HCT116 (cell line): ENCODE results near the gene MRGPRE. TPM values are rescaled to one million over a fixed set of nuclear protein-coding genes. Genes with fewer than 3 reads are reported as not detected.

Experiments used
- ATAC-seq: fragments of 200-7000 bp; cut with Tn5 transposase; 2 replicates; pipeline ENCODE4 v1.9.1; 2020; ENCODE audit warnings: mild to moderate bottlenecking, moderate library complexity
- BruUV-seq: library from RNA; stranded (reverse); fragments of 400-500 nt; replicated peaks from 2 replicates; lab custom pipeline; 2021; lab: Mats Ljungman, UMichigan
- CTCF ChIA-PET: fragments of 300-600 bp; sonication (Branson Sonifier 250); formaldehyde crosslinking; loops from one replicate; lab custom pipeline; 2021; ENCODE audit warnings: antibody characterized with exemption; lab: Charles Lee
- POLR2A ChIA-PET: fragments of 300-600, 350-600 bp; sonication (Branson Sonifier 250); formaldehyde crosslinking; loops from one replicate; lab custom pipeline; 2021; ENCODE audit warnings: antibody characterized with exemption; lab: Charles Lee
- RAD21 ChIA-PET, 2 experiments: fragments of 300-600 bp; sonication (Branson Sonifier 250); formaldehyde crosslinking; loops; one replicate each; lab custom pipeline; 2023; ENCODE audit warnings: low total read pairs in 2 of 2; ENCODE audit not compliant: uncharacterized antibody in 2 of 2, unreplicated experiment in 2 of 2, low non-redundant PET in 1 of 2; lab: Charles Lee
- DNase-seq: peaks from one replicate; pipeline ENCODE4 v3.0.0-alpha.2; 2010; ENCODE audit warnings: low read depth, low spot score
- H2AFZ ChIP-seq: fragments of 200-600 bp; shearing (Covaris generic), sonication (generic); 2 replicates; pipeline ENCODE4 v1.6.1; 2017; ENCODE audit warnings: low read depth, mixed run types, mixed read lengths, antibody characterized with exemption, low read length; ENCODE audit not compliant: poor library complexity, severe bottlenecking
- H3K27ac ChIP-seq: 2 replicates; pipeline ENCODE4 v1.5.1; 2012; ENCODE audit warnings: low read depth, low read length
- H3K27me3 ChIP-seq: fragments of 200-600 bp; sonication (generic); 2 replicates; pipeline ENCODE4 v1.6.1; 2016; ENCODE audit warnings: mixed run types, low read length, mixed read lengths; ENCODE audit not compliant: insufficient read depth
- H3K36me3 ChIP-seq, 2 experiments: fragments of 200-500 bp in 1 of 2; fragments of 200-600 bp in 1 of 2; sonication (Bioruptor generic) in 1 of 2; sonication (generic) in 1 of 2; 2 replicates each; pipeline versions ENCODE4 v1.5.1 to v1.6.1; 2014 to 2016; ENCODE audit warnings: low read length in 2 of 2, inconsistent platforms in 1 of 2, mixed read lengths in 1 of 2, mixed run types in 1 of 2; ENCODE audit not compliant: insufficient read depth in 2 of 2, control insufficient read depth in 1 of 2
- H3K4me1 ChIP-seq, 2 experiments: fragments of 200-600 bp in 1 of 2; sonication (generic) in 1 of 2; 2 replicates each; pipeline versions ENCODE4 v1.5.1 to v1.6.1; 2012 to 2017; ENCODE audit warnings: low read length in 2 of 2, inconsistent platforms in 1 of 2, mild to moderate bottlenecking in 1 of 2, mixed read lengths in 1 of 2, mixed run types in 1 of 2, moderate library complexity in 1 of 2; ENCODE audit not compliant: insufficient read depth in 2 of 2, control insufficient read depth in 1 of 2
- H3K4me2 ChIP-seq: fragments of 200-600 bp; sonication (generic); 2 replicates; pipeline ENCODE4 v1.6.1; 2017; ENCODE audit warnings: mixed run types, low read length, mixed read lengths
- H3K4me3 ChIP-seq, 2 experiments: fragments of 200-600 bp in 1 of 2; sonication (generic) in 1 of 2; replicated peaks in 1 of 2; 2 replicates each; pipeline ENCODE4 v1.5.1; 2011 to 2016; ENCODE audit warnings: low read length in 2 of 2, control low read depth in 1 of 2, low read depth in 1 of 2, mild to moderate bottlenecking in 1 of 2, mixed read lengths in 1 of 2, mixed run types in 1 of 2
- H3K79me2 ChIP-seq: fragments of 200-600 bp; sonication (generic); 2 replicates; pipeline ENCODE4 v1.6.1; 2017; ENCODE audit warnings: mild to moderate bottlenecking, mixed run types, low read length, moderate library complexity, mixed read lengths; ENCODE audit not compliant: insufficient read depth
- H3K9ac ChIP-seq: fragments of 200-600 bp; sonication (generic); 2 replicates; pipeline ENCODE4 v1.6.1; 2016; ENCODE audit warnings: low read length, mixed read lengths
- H3K9me2 ChIP-seq: fragments of 200-600 bp; sonication (generic), shearing (Covaris generic); 2 replicates; pipeline ENCODE4 v1.6.1; 2017; ENCODE audit warnings: mixed run types, mild to moderate bottlenecking, moderate library complexity; ENCODE audit not compliant: insufficient read depth
- H3K9me3 ChIP-seq, 2 experiments: fragments of 200-500 bp in 1 of 2; fragments of 200-600 bp in 1 of 2; sonication (Bioruptor generic) in 1 of 2; sonication (generic) in 1 of 2; 2 replicates each; pipeline ENCODE4 v1.6.1; 2014 to 2017; ENCODE audit warnings: low read length in 2 of 2, mixed read lengths in 2 of 2, inconsistent platforms in 1 of 2, low read depth in 1 of 2, mild to moderate bottlenecking in 1 of 2, mixed run types in 1 of 2, moderate library complexity in 1 of 2; ENCODE audit not compliant: control insufficient read depth in 1 of 2, insufficient read depth in 1 of 2
- H4K20me1 ChIP-seq: fragments of 200-600 bp; sonication (generic), shearing (Covaris generic); 2 replicates; pipeline ENCODE4 v1.6.1; 2017; ENCODE audit warnings: mixed run types, mild to moderate bottlenecking, moderate library complexity; ENCODE audit not compliant: insufficient read depth
- CEBPB ChIP-seq: IDR thresholded peaks from 2 replicates; pipeline ENCODE4 v1.6.1; 2012; ENCODE audit warnings: low read depth
- CTCF ChIP-seq, 3 experiments: fragments of 200-600 bp in 1 of 3; sonication (generic) in 1 of 3; IDR thresholded peaks in 2 of 3; conservative IDR thresholded peaks in 1 of 3; 2 replicates each; pipeline ENCODE4 v1.5.1; 2012 to 2017; ENCODE audit warnings: low read depth in 2 of 3, low read length in 2 of 3, antibody characterized with exemption in 1 of 3, borderline replicate concordance in 1 of 3, control low read depth in 1 of 3, mild to moderate bottlenecking in 1 of 3, mixed read lengths in 1 of 3, mixed run types in 1 of 3, moderate library complexity in 1 of 3; ENCODE audit not compliant: insufficient read depth in 1 of 3
- ELF1 ChIP-seq: IDR thresholded peaks from 2 replicates; pipeline ENCODE4 v1.6.1; 2012; ENCODE audit warnings: low read depth, borderline replicate concordance
- POLR2A ChIP-seq: IDR thresholded peaks from 2 replicates; pipeline ENCODE4 v1.7.0; 2011; ENCODE audit warnings: borderline replicate concordance; ENCODE audit not compliant: insufficient read depth, insufficient read length; ENCODE audit errors: extremely low read depth
- REST ChIP-seq: IDR thresholded peaks from 2 replicates; pipeline ENCODE4 v1.6.1; 2012; ENCODE audit warnings: low read depth
- TCF7L2 ChIP-seq: IDR thresholded peaks from 2 replicates; pipeline ENCODE4 v1.7.0; 2011; ENCODE audit warnings: borderline replicate concordance, inconsistent platforms; ENCODE audit not compliant: insufficient read depth, insufficient read length; ENCODE audit errors: extremely low read depth
- intact Hi-C: fragments of 100-400 bp; cut with micrococcal nuclease; formaldehyde crosslinking; loops from 2 replicates; pipeline ENCODE4 v1.10.0; 2022
- total RNA-seq: library from RNA; stranded (reverse); gene quantifications from one replicate; pipeline ENCODE4 v1.2.1, GENCODE V29; 2021; ENCODE audit not compliant: unreplicated experiment

The MRGPRE gene
- total RNA-seq, 1 experiment from 2014 or later = not detected

DNA sequence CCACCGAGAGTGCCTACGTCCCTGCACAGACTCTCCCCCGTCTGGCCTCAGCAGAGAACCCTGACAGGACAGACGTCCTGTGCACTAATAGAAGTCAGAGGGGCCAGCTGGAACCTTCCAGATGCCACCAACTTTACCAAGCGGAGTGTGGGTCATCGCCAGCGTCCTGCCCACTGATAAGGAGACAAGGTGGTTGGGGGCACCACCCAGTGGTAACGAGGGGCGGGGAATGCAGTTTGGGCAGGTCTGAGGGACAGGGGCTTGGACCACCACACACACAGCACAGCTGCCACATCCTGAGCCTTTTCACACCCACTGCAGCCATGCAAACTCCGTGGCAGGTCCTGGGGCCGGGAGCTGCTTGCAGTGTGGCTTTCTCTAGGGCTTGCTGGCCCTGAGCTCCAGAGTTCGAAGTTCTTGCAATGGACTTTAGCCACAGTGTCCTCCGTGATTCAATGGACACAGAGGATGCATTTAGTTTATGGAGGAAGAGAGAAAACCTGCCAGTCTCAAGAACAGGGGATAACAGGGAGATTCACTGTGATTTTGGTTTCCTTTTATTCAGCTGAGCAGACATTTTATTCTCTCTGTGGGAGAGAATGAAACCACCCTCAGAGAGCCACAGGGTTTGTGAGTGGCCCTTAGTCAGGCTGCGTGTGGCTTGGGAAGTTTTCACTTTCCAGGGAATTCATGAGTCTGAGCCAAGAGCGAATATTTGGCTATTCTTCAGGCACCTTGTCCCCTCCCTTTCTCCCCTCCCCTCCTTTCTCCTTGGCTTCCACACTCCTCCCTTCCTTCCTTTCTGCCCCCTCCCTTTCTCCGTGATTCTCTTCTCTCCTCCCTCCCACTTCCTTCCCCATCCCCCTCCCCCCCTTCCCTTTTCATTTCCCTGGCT lies 26.7 kb downstream of the MRGPRE start:
- DNase-seq (no peak), ATAC-seq (no peak)
- ChIA-PET CTCF (interaction anchor here (0.7 to 1.1 kb wide), 2 partner anchors 10 to 114 kb away, joined by 3 read pairs; no protein-coding TSS in a partner anchor), RAD21 (no interaction called here), POLR2A (no interaction called here)
- intact Hi-C loops = no loop called here
- Histone ChIP-seq H3K27ac (no peak overlapping the region), H3K4me1 (no peaks in the 10 kb centered on the region), H3K27me3 (peaks cover 20% of the 10 kb centered on the region; the same call in 1 of the 2 replicates), H2AFZ (no peak overlapping the region), H3K36me3 (no peaks in the 10 kb centered on the region), H3K9me3 (no peaks in the 10 kb centered on the region), H3K4me3 (no peak overlapping the region), H3K4me2 (no peak overlapping the region), H3K9me2 (no peaks in the 10 kb centered on the region), H4K20me1 (no peaks in the 10 kb centered on the region), H3K9ac (no peak overlapping the region), H3K79me2 (no peaks in the 10 kb centered on the region)
- no TSS peak for BruUV-seq
- TF ChIP-seq CTCF (IDR thresholded peaks at IDR 0.05 in 2 of 3, conservative IDR thresholded peaks at IDR 0.05 in 1 of 3; ENCODE audit: borderline replicate concordance in 1 of 3, insufficient read depth in 1 of 3, low read depth in 2 of 3, low read length in 2 of 3) (no peak), ELF1 (no peak), CEBPB (no peak), REST (no peak), POLR2A (no peak), TCF7L2 (no peak)
